Measurements from ENCODE around the gene OR8B3.
"Not testable (repeated sequence)": the region's sequence is repeated elsewhere in the genome, so short reads cannot be mapped to it uniquely, and the experiment has no call there.

OR8B3 gene

DNA sequence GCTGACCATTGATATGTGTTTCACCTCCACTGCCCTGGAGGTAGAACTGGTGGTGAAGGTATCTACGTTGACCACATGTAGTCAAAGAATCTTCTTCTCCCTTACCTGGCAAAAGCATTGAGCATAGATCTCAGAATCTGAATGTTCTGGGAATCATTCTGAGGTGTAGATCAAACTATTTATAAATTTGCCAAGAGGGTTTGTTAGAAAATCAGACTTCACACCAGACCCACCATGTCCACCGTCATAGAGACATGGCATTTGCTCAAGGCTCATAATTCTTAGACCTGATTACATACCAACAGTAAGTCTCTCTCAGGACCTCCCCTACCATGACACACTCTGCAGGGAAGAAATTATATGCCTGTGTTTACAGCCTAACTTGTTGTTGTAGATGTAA is 14.4 kb downstream of the OR8B3 start, which contains the start of gene OR8B2:
Gene OR8B2, minus strand, starts transcription at position 101 of the 400 bp plus-strand sequence. CDS start 1,156 bp downstream, outside the sequence.
- DNase-seq (ENCODE audit: low spot score): no peak
- no peak for TF ChIP-seq CTCF (IDR thresholded peaks at IDR 0.05; ENCODE audit: extremely low read depth, insufficient read depth, missing control alignments)
- in situ Hi-C loops (cut with MboI; ENCODE audit: low pct_unique_long_range_greater_than_20kb, low sequenced_read_pairs, unreplicated experiment): no loop called here

GRCh38 chr11:124382857-124383256 is 16.0 kb downstream of the OR8B3 start:
- in situ Hi-C loops (cut with MboI; ENCODE audit: low pct_unique_long_range_greater_than_20kb, low sequenced_read_pairs, unreplicated experiment): not testable (repeated sequence)

GRCh38 chr11:124380585-124380984 is 18.2 kb downstream of the OR8B3 start:
- DNase-seq (ENCODE audit: low spot score): no peak
- in situ Hi-C loops (cut with MboI; ENCODE audit: low pct_unique_long_range_greater_than_20kb, low sequenced_read_pairs, unreplicated experiment): no loop called here
- no peak for TF ChIP-seq CTCF (IDR thresholded peaks at IDR 0.05; ENCODE audit: extremely low read depth, insufficient read depth, missing control alignments)

More at GRCh38 chr11:124382857-124383256, 16.0 kb downstream of the OR8B3 start:
- not testable (repeated sequence) for DNase-seq (ENCODE audit: low spot score)

GRCh38 chr11:124376280-124376679 is 22.5 kb downstream of the OR8B3 start:
- in situ Hi-C loops (cut with MboI; ENCODE audit: low pct_unique_long_range_greater_than_20kb, low sequenced_read_pairs, unreplicated experiment): no loop called here
- no peak for TF ChIP-seq CTCF (IDR thresholded peaks at IDR 0.05; ENCODE audit: extremely low read depth, insufficient read depth, missing control alignments)
- no peak for DNase-seq (ENCODE audit: low spot score)

- no peak for DNase-seq (ENCODE audit: low spot score)
- no peak for TF ChIP-seq CTCF (IDR thresholded peaks at IDR 0.05; ENCODE audit: extremely low read depth, insufficient read depth, missing control alignments)
- in situ Hi-C loops (cut with MboI; ENCODE audit: low pct_unique_long_range_greater_than_20kb, low sequenced_read_pairs, unreplicated experiment): no loop called here
Measured at GRCh38 chr11:124359566-124359965, 39.3 kb downstream of the OR8B3 start.

DNA sequence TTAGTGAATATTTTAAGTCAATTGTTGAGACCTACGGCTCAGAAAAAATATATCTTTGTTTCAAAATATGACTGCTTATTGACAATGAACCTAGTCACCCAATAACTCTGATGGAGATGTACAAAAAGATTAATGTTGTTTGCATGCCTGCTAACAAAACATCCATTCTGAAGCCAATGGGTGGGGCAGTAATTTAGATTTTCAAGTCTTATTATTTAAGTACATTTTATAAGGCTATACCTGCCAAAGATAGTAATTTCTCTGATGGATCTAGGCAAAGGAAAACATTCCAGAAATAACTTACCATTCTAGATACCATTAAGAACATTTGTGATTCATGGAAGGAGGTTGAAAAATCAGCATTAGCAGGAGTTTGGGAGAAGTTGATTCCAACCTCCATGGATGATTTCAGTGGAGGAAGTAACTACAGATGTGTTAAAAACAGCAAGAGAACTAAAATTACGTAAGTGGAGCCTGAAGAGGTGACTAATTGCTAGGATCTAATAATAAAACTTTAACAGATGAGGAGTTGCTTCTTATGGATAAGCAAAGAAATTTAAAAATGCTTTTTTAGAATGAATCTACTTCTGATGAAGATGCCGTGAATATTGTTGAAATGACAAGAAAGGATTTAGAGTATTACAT is 52.4 kb downstream of the OR8B3 start:
- no peak for DNase-seq (ENCODE audit: low spot score)
- in situ Hi-C loops (cut with MboI; ENCODE audit: low pct_unique_long_range_greater_than_20kb, low sequenced_read_pairs, unreplicated experiment): no loop called here
- no peak for TF ChIP-seq CTCF (IDR thresholded peaks at IDR 0.05; ENCODE audit: extremely low read depth, insufficient read depth, missing control alignments)

All from GM13977 (cell line).